Ascending aorta (tissue), 2 donors: ENCODE measurements around the gene MYRFL. TPM values are rescaled to one million over a fixed set of nuclear protein-coding genes. Genes with fewer than 3 reads are reported as not detected.

Experiments used
- DNase-seq, 2 donors: peaks; one replicate each; pipeline ENCODE4 v3.0.0-alpha.2; 2019; ENCODE audit warnings: low spot score in 2 of 2
- H3K27ac ChIP-seq, 2 donors: fragments of 200-600 bp; sonication (generic); one replicate each; pipeline ENCODE4 v1.5.1; 2016 to 2017; ENCODE audit warnings: mild to moderate bottlenecking in 1 of 2
- H3K27me3 ChIP-seq: fragments of 200-600 bp; sonication (generic); one replicate; pipeline ENCODE4 v1.5.1; 2017
- H3K36me3 ChIP-seq, 2 donors: fragments of 200-600 bp; sonication (generic); one replicate each; pipeline ENCODE4 v1.5.1; 2016
- H3K4me1 ChIP-seq, 2 donors: fragments of 200-600 bp; sonication (generic); one replicate each; pipeline ENCODE4 v1.5.1; 2016 to 2017; ENCODE audit warnings: mild to moderate bottlenecking in 1 of 2
- H3K4me3 ChIP-seq, 2 donors: fragments of 200-600 bp; sonication (generic); one replicate each; pipeline ENCODE4 v1.5.1; 2016 to 2017; ENCODE audit warnings: mild to moderate bottlenecking in 1 of 2
- H3K9me3 ChIP-seq, 2 donors: fragments of 200-600 bp; sonication (generic); one replicate each; pipeline ENCODE4 v1.5.1; 2016
- CTCF ChIP-seq, 3 experiments: fragments of 200-600 bp in 2 of 3; fragments of 450-650 bp in 1 of 3; sonication (generic) in 2 of 3; IDR thresholded peaks; one replicate each; pipeline ENCODE4 v1.5.1; 2016 to 2019; ENCODE audit warnings: antibody characterized with exemption in 3 of 3, mild to moderate bottlenecking in 1 of 3, moderate library complexity in 1 of 3
- intact Hi-C: fragments of 100-400 bp; cut with DNase I; formaldehyde crosslinking; loops from one replicate; pipeline ENCODE4 v1.15.1; 2023
- total RNA-seq: library from RNA; depleted of rRNA; stranded (reverse); fragments of >200 nt; gene quantifications from one replicate; pipeline ENCODE4 v1.1.0, GENCODE V29; 2016

The MYRFL gene
- total RNA-seq, 1 donor from 2014 or later, result not detected

GRCh38 chr12:69936214-69936731 lies 111.2 kb downstream of the MYRFL start:
- TF ChIP-seq CTCF (IDR thresholded peaks at IDR 0.05), result no peak
- DNase-seq, result no peak
- Histone ChIP-seq H3K36me3 (no peaks in the 10 kb centered on the region), H3K9me3 (no peaks in the 10 kb centered on the region), H3K27ac (no peak overlapping the region), H3K4me1 (no peaks in the 10 kb centered on the region), H3K27me3 (no peaks in the 10 kb centered on the region), H3K4me3 (no peak overlapping the region)
- intact Hi-C loops, result no loop called here

- intact Hi-C loops, result no loop called here
Measured at GRCh38 chr12:69936766-69937165, 111.7 kb downstream of the MYRFL start.

GRCh38 chr12:69947123-69947522 lies 122.1 kb downstream of the MYRFL start:
- no peak overlapping the region for H3K27ac ChIP-seq
- no peaks in the 10 kb centered on the region for H3K36me3 ChIP-seq
- no peaks in the 10 kb centered on the region for H3K27me3 ChIP-seq
- no peaks in the 10 kb centered on the region for H3K4me1 ChIP-seq
- intact Hi-C loops, result no loop called here
- H3K4me3 ChIP-seq, result no peak overlapping the region
- H3K9me3 ChIP-seq, result no peaks in the 10 kb centered on the region
- no peak for DNase-seq
- no peak for TF ChIP-seq CTCF (IDR thresholded peaks at IDR 0.05)

More at GRCh38 chr12:69936766-69937165, 111.7 kb downstream of the MYRFL start:
- Histone ChIP-seq H3K4me3 (no peak overlapping the region), H3K36me3 (no peaks in the 10 kb centered on the region), H3K4me1 (no peaks in the 10 kb centered on the region), H3K9me3 (no peaks in the 10 kb centered on the region), H3K27ac (no peak overlapping the region), H3K27me3 (no peaks in the 10 kb centered on the region)
- DNase-seq, result no peak
- TF ChIP-seq CTCF (IDR thresholded peaks at IDR 0.05), result no peak

- TF ChIP-seq CTCF (IDR thresholded peaks at IDR 0.05), result no peak
- DNase-seq, result no peak
- H3K27ac ChIP-seq, result no peak overlapping the region
- no peaks in the 10 kb centered on the region for H3K9me3 ChIP-seq
- no peaks in the 10 kb centered on the region for H3K36me3 ChIP-seq
- no peaks in the 10 kb centered on the region for H3K27me3 ChIP-seq
- no peaks in the 10 kb centered on the region for H3K4me1 ChIP-seq
- H3K4me3 ChIP-seq, result no peak overlapping the region
- intact Hi-C loops, result no loop called here
Measured at GRCh38 chr12:69947897-69948296, 122.9 kb downstream of the MYRFL start.

GRCh38 chr12:69948851-69949250 lies 123.8 kb downstream of the MYRFL start:
- no peaks in the 10 kb centered on the region for H3K36me3 ChIP-seq
- no peaks in the 10 kb centered on the region for H3K4me1 ChIP-seq
- H3K9me3 ChIP-seq, result no peaks in the 10 kb centered on the region
- no peak overlapping the region for H3K4me3 ChIP-seq
- no peak for TF ChIP-seq CTCF (IDR thresholded peaks at IDR 0.05)
- H3K27me3 ChIP-seq, result no peaks in the 10 kb centered on the region
- intact Hi-C loops, result no loop called here
- H3K27ac ChIP-seq, result no peak overlapping the region
- DNase-seq, result no peak
